Right lobe of liver (tissue), 6 donors: ENCODE data around the gene PEX16. TPM values are rescaled to one million over a fixed set of nuclear protein-coding genes. Genes with fewer than 3 reads are reported as not detected.

Experiments
- ATAC-seq, 4 donors: fragments of 200-7000 bp; cut with Tn5 transposase; one replicate each; pipeline ENCODE4 v1.9.1; 2020; ENCODE audit warnings: mild to moderate bottlenecking in 4 of 4, moderate library complexity in 4 of 4
- DNase-seq, 3 donors: peaks; one replicate each; pipeline ENCODE4 v3.0.0-alpha.2; 2020
- H3K27ac ChIP-seq, 3 donors: fragments of 200-600 bp; one replicate each; pipeline ENCODE4 v1.8.0; 2022
- H3K27me3 ChIP-seq, 2 donors: fragments of 200-600 bp; one replicate each; pipeline ENCODE4 v1.8.0; 2022
- H3K36me3 ChIP-seq, 4 donors: fragments of 200-600 bp; sonication (generic) in 1 of 4; one replicate each; pipeline versions ENCODE4 v1.5.1 to v1.8.0; 2017 to 2022; ENCODE audit warnings: control low read depth in 1 of 4
- H3K4me1 ChIP-seq, 4 donors: fragments of 200-600 bp; sonication (generic) in 1 of 4; one replicate each; pipeline versions ENCODE4 v1.5.1 to v1.8.0; 2017 to 2022; ENCODE audit warnings: control low read depth in 1 of 4
- H3K4me3 ChIP-seq, 3 donors: fragments of 200-600 bp; one replicate each; pipeline ENCODE4 v1.8.0; 2022
- H3K9me3 ChIP-seq, 4 donors: fragments of 200-600 bp; sonication (generic) in 1 of 4; one replicate each; pipeline versions ENCODE4 v1.5.1 to v1.8.0; 2017 to 2022; ENCODE audit warnings: control low read depth in 1 of 4
- POLR2A ChIP-seq: fragments of 450-650 bp; IDR thresholded peaks from one replicate; pipeline ENCODE4 v1.6.1; 2017; ENCODE audit warnings: antibody characterized with exemption, mild to moderate bottlenecking
- WGBS: methylation state at CpG from one replicate; pipeline ENCODE4 v1.1.6; 2018; ENCODE audit warnings: low coverage, low lambda C conversion rate; ENCODE audit not compliant: insufficient coverage; ENCODE audit errors: missing lambda C conversion rate; 5-methylcytosine and 5-hydroxymethylcytosine counted together
- intact Hi-C, 2 donors: fragments of 100-400 bp; cut with DNase I; formaldehyde crosslinking; loops; one replicate each; pipeline versions ENCODE4 v1.11.2 to v1.14.1; 2022
- total RNA-seq, 6 experiments: library from RNA; depleted of rRNA in 2 of 6; stranded (reverse); fragments of >200 nt in 2 of 6; fragmentation: NEBNext Ultra II Directional in 3 of 6; extraction: Animal tissue kit (Norgen Biotek cat#: 25700) in 3 of 6; gene quantifications; one replicate each; pipeline versions ENCODE4 v1.1.0 to v1.2.4, GENCODE V29; 2016 to 2023
- TF ChIP-seq, protein P1 (sequence below), 4 donors: fragments of 200-600 bp in 3 of 4; fragments of 450-650 bp in 1 of 4; IDR thresholded peaks; one replicate each; pipeline versions ENCODE4 v1.5.1 to v1.8.0; 2016 to 2022; ENCODE audit warnings: antibody characterized with exemption in 4 of 4, mild to moderate bottlenecking in 2 of 4
- donor health status: DM: no; HTN: yes; CAD: no.
- donor health status: DM: no; HTN: no; CAD: no.
- donor health status: DM: no; HTN: no; CAD: no.
- donor health status: DM: no; HTN: yes; CAD: no.
- donor health status: DM: no; HTN: yes; CAD: no.

Gene PEX16
- total RNA-seq, 6 experiments from 2014 or later, result 17.9 to 36.7 (median 32.4) TPM

DNA sequence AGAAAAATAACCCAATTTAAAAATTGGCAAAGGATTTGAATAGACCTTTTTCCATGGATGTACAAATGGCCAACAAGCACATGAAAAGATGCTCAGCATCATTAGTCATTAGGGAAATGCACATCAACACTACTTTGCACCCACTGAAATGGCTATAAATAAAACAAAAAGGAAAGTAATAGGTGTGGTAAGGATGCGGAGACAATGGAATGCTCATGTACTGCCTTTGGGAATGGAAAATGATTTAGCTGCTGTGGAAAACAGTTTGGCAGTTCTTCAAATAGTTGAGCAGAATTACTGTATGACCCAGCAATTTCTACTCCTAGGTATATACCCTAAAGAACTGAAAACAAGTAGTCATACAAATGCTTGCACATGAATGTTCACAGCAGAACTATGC, 42.2 kb upstream of the PEX16 start:
- Histone ChIP-seq H3K9me3 (no peaks in the 10 kb centered on the region), H3K27me3 (no peaks in the 10 kb centered on the region), H3K4me3 (no peak overlapping the region), H3K4me1 (peaks cover 0 to 12% (median 2%) of the 10 kb centered on the region in 4 donors), H3K27ac (peak overlapping the region in 1 of 3 donors; percentile 4), H3K36me3 (peaks cover 0 to 6% (median 0%) of the 10 kb centered on the region in 4 donors)
- intact Hi-C loops, result no loop called here
- no peak for DNase-seq
- ATAC-seq, result no peak
- TF ChIP-seq, protein P1, sequence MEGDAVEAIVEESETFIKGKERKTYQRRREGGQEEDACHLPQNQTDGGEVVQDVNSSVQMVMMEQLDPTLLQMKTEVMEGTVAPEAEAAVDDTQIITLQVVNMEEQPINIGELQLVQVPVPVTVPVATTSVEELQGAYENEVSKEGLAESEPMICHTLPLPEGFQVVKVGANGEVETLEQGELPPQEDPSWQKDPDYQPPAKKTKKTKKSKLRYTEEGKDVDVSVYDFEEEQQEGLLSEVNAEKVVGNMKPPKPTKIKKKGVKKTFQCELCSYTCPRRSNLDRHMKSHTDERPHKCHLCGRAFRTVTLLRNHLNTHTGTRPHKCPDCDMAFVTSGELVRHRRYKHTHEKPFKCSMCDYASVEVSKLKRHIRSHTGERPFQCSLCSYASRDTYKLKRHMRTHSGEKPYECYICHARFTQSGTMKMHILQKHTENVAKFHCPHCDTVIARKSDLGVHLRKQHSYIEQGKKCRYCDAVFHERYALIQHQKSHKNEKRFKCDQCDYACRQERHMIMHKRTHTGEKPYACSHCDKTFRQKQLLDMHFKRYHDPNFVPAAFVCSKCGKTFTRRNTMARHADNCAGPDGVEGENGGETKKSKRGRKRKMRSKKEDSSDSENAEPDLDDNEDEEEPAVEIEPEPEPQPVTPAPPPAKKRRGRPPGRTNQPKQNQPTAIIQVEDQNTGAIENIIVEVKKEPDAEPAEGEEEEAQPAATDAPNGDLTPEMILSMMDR (IDR thresholded peaks at IDR 0.05), result no peak
- WGBS, result 100% methylated on average over 1 of the region's 1 CpG

GRCh38 chr11:45949992-45950407, 32.3 kb upstream of the PEX16 start:
- no peaks in the 10 kb centered on the region for H3K27me3 ChIP-seq
- no peak for DNase-seq
- H3K36me3 ChIP-seq, result peaks cover 0 to 28% (median 6%) of the 10 kb centered on the region in 4 donors
- WGBS, result 100% methylated on average over 1 of the region's 1 CpG
- peak; percentile 46 to 92 (median 54) for ATAC-seq
- no peak for TF ChIP-seq POLR2A
- TF ChIP-seq, protein P1 (IDR thresholded peaks at IDR 0.05), result no peak
- no peak overlapping the region for H3K27ac ChIP-seq
- H3K4me1 ChIP-seq, result no peaks in the 10 kb centered on the region
- intact Hi-C loops, result no loop called here
- no peak overlapping the region for H3K4me3 ChIP-seq
- no peaks in the 10 kb centered on the region for H3K9me3 ChIP-seq

DNA sequence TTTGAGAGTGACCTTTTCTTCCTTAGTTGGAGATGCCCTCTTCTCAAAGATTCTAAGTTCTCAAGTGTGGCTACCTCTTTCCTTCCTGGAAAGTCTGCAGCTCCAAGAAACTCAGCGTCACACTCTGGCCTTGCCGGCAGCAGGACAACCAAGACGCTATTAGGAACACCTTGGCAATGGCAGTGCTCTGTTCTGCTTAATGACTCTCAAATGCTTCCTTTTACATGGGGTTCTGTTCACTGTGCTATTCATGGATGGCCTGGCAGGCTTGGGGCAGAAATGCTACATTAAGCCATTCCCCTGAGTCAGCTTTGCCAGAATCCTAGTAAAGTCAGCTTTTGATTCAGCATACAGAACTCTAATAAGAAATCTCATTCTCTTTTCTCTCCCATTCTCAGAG, 30.7 kb upstream of the PEX16 start:
- ATAC-seq (no peak), DNase-seq (no peak)
- no peaks in the 10 kb centered on the region for H3K9me3 ChIP-seq
- WGBS, result 83% methylated on average over 1 of the region's 3 CpGs
- H3K4me3 ChIP-seq, result no peak overlapping the region
- H3K27ac ChIP-seq, result no peak overlapping the region
- no peaks in the 10 kb centered on the region for H3K4me1 ChIP-seq
- H3K36me3 ChIP-seq, result peaks cover 0 to 28% (median 6%) of the 10 kb centered on the region in 4 donors
- intact Hi-C loops, result no loop called here
- no peaks in the 10 kb centered on the region for H3K27me3 ChIP-seq
- TF ChIP-seq POLR2A, result no peak
- TF ChIP-seq, protein P1 (IDR thresholded peaks at IDR 0.05), result no peak

DNA sequence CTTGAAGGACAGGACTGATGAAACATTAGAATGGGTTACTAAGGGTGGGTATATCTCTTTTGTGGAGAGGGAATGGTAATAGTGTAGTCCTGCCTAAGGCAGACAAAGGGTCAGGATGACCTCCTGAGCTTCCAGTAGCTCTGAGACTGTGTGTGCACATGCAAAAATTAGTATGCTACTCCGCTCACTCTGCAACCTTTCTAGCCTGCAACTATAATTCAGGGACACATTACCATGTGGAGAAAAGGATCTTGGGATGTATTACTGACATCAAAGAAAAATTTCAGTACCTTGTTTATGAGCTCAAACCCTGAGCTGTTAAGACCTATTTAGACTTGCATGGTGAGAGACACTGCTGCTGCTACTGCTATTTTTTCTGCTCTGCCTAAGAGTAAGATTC, 30.2 kb upstream of the PEX16 start:
- 100% methylated on average over 1 of the region's 1 CpG for WGBS
- no peak overlapping the region for H3K27ac ChIP-seq
- intact Hi-C loops, result no loop called here
- H3K36me3 ChIP-seq, result peaks cover 0 to 26% (median 6%) of the 10 kb centered on the region in 4 donors
- no peaks in the 10 kb centered on the region for H3K27me3 ChIP-seq
- DNase-seq (no peak), ATAC-seq (no peak)
- no peak overlapping the region for H3K4me3 ChIP-seq
- TF ChIP-seq, protein P1 (IDR thresholded peaks at IDR 0.05), result no peak
- no peak for TF ChIP-seq POLR2A
- no peaks in the 10 kb centered on the region for H3K9me3 ChIP-seq
- peaks cover 0 to 2% (median 0%) of the 10 kb centered on the region in 4 donors for H3K4me1 ChIP-seq
